Uterus (tissue), 4 donors: Measurements from ENCODE around the gene KPNA5. TPM values are rescaled to one million over a fixed set of nuclear protein-coding genes. Genes with fewer than 3 reads are reported as not detected.

ENCODE experiments used
- DNase-seq, 2 donors: peaks; one replicate each; pipeline ENCODE4 v3.0.0-alpha.2; 2019 to 2020
- H3K27ac ChIP-seq, 2 donors: fragments of 200-600 bp; sonication (generic); 1 replicate in 1 of 2; 2 replicates in 1 of 2; pipeline ENCODE4 v1.5.1; 2016 to 2018
- H3K27me3 ChIP-seq, 2 donors: fragments of 200-600 bp; sonication (generic); one replicate each; pipeline ENCODE4 v1.5.1; 2018 to 2019; ENCODE audit warnings: control low read depth in 1 of 2
- H3K36me3 ChIP-seq, 2 donors: fragments of 200-600 bp; sonication (generic); one replicate each; pipeline ENCODE4 v1.5.1; 2019; ENCODE audit warnings: control low read depth in 1 of 2
- H3K4me1 ChIP-seq, 2 donors: fragments of 200-600 bp; sonication (generic); one replicate each; pipeline ENCODE4 v1.5.1; 2018 to 2019; ENCODE audit warnings: control low read depth in 1 of 2
- H3K4me3 ChIP-seq, 2 donors: fragments of 200-600 bp; sonication (generic); 1 replicate in 1 of 2; 2 replicates in 1 of 2; pipeline ENCODE4 v1.5.1; 2018 to 2019; ENCODE audit warnings: mild to moderate bottlenecking in 1 of 2
- H3K9me3 ChIP-seq, 2 donors: fragments of 200-600 bp; sonication (generic); one replicate each; pipeline ENCODE4 v1.5.1; 2019; ENCODE audit warnings: control low read depth in 1 of 2
- CTCF ChIP-seq, 4 experiments: fragments of 200-600 bp in 2 of 4; fragments of 450-650 bp in 2 of 4; sonication (generic) in 2 of 4; IDR thresholded peaks; one replicate each; pipeline ENCODE4 v1.5.1; 2016 to 2019; ENCODE audit warnings: antibody characterized with exemption in 4 of 4, mild to moderate bottlenecking in 2 of 4, moderate library complexity in 1 of 4
- POLR2A ChIP-seq, 2 donors: fragments of 450-650 bp; IDR thresholded peaks; one replicate each; pipeline ENCODE4 v1.6.1; 2016; ENCODE audit warnings: antibody characterized with exemption in 2 of 2, mild to moderate bottlenecking in 1 of 2, moderate library complexity in 1 of 2
- intact Hi-C: fragments of 100-400 bp; cut with DNase I; formaldehyde crosslinking; loops from one replicate; pipeline ENCODE4 v1.15.1; 2023; ENCODE audit warnings: low total_unique reads
- total RNA-seq, 4 donors: library from RNA; depleted of rRNA in 3 of 4; stranded (reverse); fragments of >200 nt in 3 of 4; gene quantifications; one replicate each; pipeline versions ENCODE4 v1.1.0 to v1.2.4, GENCODE V29; 2014 to 2023
- donor health status: DM: yes; HTN: yes; CAD: no.

Gene KPNA5
- total RNA-seq, 4 donors from 2014 or later, result 5.6 to 48.3 (median 27.7) TPM

DNA sequence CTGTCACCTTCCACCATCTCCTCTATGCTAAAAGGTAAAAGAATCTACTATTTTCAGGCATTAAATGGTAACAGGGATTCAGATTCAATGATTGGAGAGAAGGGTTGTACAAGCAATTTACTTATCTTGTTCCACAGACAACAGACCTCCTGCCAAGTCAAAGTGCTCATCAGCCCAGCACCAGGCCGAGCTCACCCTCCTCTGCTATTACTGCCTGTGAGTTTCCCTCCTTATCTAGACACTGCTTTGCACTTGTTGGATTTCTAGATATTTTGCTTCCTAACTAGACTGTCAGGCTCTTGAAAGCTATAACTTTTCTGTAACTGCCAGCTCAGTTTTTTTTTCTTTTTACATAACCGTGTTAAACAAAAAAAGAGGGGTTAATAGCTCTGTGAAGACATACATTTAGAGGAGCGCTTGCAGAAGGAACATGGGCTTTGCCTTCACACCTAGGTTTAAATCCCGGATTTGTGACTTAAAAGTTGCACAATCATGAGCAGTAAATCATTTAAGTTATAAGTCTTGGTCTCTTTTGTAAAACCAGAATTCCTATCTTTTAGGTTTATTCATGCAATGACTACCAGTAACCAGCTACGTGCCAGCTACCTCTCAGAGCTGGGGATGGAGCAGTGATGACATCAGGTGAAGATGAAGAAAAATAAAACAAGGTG is 85.6 kb downstream of the KPNA5 start:
- Histone ChIP-seq H3K27ac (no peak overlapping the region), H3K4me3 (no peak overlapping the region), H3K9me3 (no peaks in the 10 kb centered on the region), H3K27me3 (no peaks in the 10 kb centered on the region), H3K4me1 (no peaks in the 10 kb centered on the region), H3K36me3 (no peaks in the 10 kb centered on the region)
- no peak for DNase-seq
- intact Hi-C loops, result no loop called here
- TF ChIP-seq POLR2A (IDR thresholded peaks at IDR 0.05) (no peak), CTCF (IDR thresholded peaks at IDR 0.05) (no peak)

DNA sequence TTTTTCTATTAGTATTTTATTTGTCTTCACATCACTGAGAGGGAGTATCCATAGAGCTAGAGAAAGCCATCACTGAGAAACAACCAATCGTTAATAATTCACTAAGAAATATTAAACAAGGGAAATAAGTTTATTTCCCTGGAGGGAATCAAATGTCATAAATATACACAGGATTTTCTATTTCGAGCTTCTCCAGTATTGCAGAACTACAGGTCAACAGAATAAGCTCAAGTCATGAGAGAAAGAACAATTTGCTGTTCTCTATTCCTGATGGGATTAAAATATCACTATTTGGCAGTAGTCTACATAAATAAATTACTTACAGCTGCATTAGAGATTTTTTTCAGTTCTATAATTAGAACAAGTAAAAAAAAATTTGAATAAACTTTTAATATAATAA is 86.7 kb downstream of the KPNA5 start:
- TF ChIP-seq CTCF (IDR thresholded peaks at IDR 0.05) (no peak), POLR2A (IDR thresholded peaks at IDR 0.05) (no peak)
- no peaks in the 10 kb centered on the region for H3K4me1 ChIP-seq
- no peak for DNase-seq
- H3K27me3 ChIP-seq, result no peaks in the 10 kb centered on the region
- intact Hi-C loops, result no loop called here
- no peak overlapping the region for H3K27ac ChIP-seq
- H3K36me3 ChIP-seq, result no peaks in the 10 kb centered on the region
- no peak overlapping the region for H3K4me3 ChIP-seq
- no peaks in the 10 kb centered on the region for H3K9me3 ChIP-seq

DNA sequence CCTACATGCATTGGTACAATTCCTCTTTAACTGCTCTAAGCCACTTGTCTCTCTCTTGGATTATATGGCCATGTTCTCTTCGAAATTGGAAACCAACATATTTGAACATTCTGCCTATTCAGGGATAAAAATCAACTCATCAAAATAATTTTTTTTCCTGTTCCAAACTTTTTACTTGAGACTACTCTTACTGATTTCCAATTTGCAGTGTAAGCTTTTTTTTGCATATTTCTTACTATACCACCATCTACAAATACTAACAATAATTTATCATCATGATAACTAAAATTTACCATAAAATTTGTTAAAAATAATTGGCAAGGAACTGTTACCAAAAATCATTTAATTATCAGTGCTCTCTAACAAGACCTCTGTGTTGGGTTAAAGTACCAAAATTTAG is 91.4 kb downstream of the KPNA5 start:
- H3K27me3 ChIP-seq, result no peaks in the 10 kb centered on the region
- no peak for TF ChIP-seq POLR2A (IDR thresholded peaks at IDR 0.05)
- no peak for TF ChIP-seq CTCF (IDR thresholded peaks at IDR 0.05)
- no peak overlapping the region for H3K27ac ChIP-seq
- H3K4me1 ChIP-seq, result no peaks in the 10 kb centered on the region
- no peaks in the 10 kb centered on the region for H3K36me3 ChIP-seq
- no peaks in the 10 kb centered on the region for H3K9me3 ChIP-seq
- H3K4me3 ChIP-seq, result no peak overlapping the region
- intact Hi-C loops, result no loop called here
- DNase-seq, result no peak

DNA sequence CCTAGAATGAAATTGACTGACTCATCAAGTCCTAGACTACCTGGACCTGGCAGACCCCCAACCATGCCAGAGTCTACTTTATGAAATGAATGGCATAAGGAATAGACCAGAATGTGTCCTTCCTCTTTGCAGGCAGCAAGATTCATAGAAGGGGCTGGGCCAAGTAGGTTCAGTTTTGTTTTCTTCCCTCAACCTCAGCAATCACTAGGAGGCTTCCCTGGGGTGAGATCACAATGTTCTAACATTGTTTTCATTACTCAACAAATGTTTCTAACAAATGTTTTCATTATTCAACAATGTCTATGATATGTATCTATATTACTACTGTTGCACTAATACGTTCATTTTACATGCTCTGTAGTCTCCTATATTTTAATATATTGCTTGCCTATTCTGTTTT is 92.9 kb downstream of the KPNA5 start:
- Histone ChIP-seq H3K27me3 (no peaks in the 10 kb centered on the region), H3K4me3 (no peak overlapping the region), H3K4me1 (no peaks in the 10 kb centered on the region), H3K36me3 (no peaks in the 10 kb centered on the region), H3K9me3 (no peaks in the 10 kb centered on the region), H3K27ac (no peak overlapping the region)
- DNase-seq, result no peak
- intact Hi-C loops, result no loop called here
- TF ChIP-seq CTCF (IDR thresholded peaks at IDR 0.05) (no peak), POLR2A (IDR thresholded peaks at IDR 0.05) (no peak)

DNA sequence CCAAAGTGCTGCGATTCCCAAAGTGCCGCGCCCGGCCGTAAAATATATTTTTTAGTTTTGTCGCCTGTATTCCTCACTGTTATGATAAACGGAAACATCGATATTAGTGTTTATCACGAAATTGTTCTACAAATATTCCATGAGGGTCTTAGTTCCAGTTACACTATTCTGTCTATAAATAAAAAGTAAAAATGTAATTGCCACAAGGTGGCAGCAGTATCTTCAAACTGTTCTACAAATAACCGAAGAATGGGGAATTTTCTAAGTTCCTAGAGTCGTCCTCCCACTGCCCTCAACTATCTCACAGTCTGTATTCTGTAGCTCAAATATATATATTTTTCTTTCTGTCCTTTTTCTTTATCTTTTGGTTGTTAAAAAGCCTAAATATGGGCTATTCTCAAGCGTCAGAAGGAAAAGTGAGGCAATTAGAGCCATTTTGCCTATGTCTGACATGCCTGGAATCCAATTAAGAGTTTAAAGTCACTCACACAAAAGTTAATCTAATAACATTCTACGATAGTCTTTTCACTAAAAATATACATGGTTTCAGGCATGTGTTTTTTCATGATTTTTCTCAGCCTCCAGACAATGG is 98.7 kb downstream of the KPNA5 start:
- DNase-seq, result no peak
- TF ChIP-seq CTCF (IDR thresholded peaks at IDR 0.05), result peak; percentile 10 to 34 (median 14)
- TF ChIP-seq POLR2A (IDR thresholded peaks at IDR 0.05), result no peak
- no peak overlapping the region for H3K27ac ChIP-seq
- H3K36me3 ChIP-seq, result no peaks in the 10 kb centered on the region
- no peak overlapping the region for H3K4me3 ChIP-seq
- no peaks in the 10 kb centered on the region for H3K9me3 ChIP-seq
- H3K27me3 ChIP-seq, result no peaks in the 10 kb centered on the region
- H3K4me1 ChIP-seq, result no peaks in the 10 kb centered on the region
- intact Hi-C loops, result no loop called here
